Measurements from ENCODE around the gene CHD1L. TPM values are rescaled to one million over a fixed set of nuclear protein-coding genes. Genes with fewer than 3 reads are reported as not detected.
"Not testable (repeated sequence)": the region's sequence is repeated elsewhere in the genome, so short reads cannot be mapped to it uniquely, and the experiment has no call there.

The CHD1L gene
- total and polyA plus RNA-seq, 4 donors = 14.1 to 23.8 (median 21.1) TPM

DNA sequence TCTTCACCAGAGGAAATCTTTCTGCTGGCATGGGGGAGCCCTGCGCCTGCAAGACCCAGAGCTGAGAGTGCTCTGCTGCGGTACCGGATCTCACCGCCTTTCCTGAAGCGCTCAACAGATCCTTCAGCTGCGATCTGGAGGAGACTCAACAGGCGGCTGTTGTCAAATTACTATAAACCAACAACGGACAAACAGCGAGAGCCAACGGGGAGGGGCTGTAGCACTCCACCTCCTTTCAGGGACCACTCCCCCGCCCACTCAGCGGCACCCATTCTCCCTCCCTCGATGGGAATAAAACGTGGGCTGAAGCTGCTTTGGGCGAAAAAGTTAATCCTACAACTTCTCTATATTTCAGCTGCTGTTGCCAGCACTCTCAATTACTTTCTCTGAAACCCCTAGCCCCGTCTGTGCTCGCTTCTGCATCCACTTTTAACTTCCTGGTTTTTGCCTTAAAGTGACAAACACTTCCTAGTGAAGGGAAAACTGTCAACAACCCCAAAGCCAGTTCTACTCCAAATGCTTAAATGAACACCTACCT is 17.2 kb upstream of the CHD1L start, which contains the start of gene FMO5 (continued):
- TF ChIP-seq GABPA (IDR thresholded peaks at IDR 0.05 in 1 of 2, conservative IDR thresholded peaks at IDR 0.05 in 1 of 2) (peak in 1 of 2 donors; percentile 33), SP1 (IDR thresholded peaks at IDR 0.05) (no peak)

DNA sequence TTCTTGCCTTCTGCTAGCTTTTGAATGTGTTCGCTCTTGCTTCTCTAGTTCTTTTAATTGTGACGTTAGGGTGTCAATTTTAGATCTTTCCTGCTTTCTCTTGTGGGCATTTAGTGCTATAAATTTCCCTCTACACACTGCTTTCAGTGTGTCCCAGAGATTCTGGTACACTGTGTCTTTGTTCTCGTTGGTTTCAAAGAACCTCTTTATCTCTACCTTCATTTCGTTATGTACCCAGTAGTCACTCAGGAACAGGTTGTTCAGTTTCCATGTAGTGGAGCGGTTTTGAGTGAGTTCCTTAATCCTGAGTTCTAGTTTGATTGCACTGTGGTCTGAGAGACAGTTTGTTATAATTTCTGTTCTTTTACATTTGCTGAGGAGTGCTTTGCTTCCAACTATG is 11.5 kb upstream of the CHD1L start:
- not testable (repeated sequence) for H3K9ac ChIP-seq (ENCODE audit: low read depth in 1 of 2, low read length in 2 of 2); H3K4me3 ChIP-seq (ENCODE audit: low read depth in 1 of 3, low read length in 3 of 3); H3K36me3 ChIP-seq (ENCODE audit: control insufficient read depth in 4 of 4, insufficient read depth in 3 of 4, low read depth in 1 of 4, low read length in 3 of 4); DNase-seq (ENCODE audit: low spot score); H3K27ac ChIP-seq (ENCODE audit: low read depth in 1 of 2, low read length in 2 of 2); H3K27me3 ChIP-seq (ENCODE audit: control insufficient read depth in 4 of 4, insufficient read depth in 4 of 4, low read length in 3 of 4); H3K9me3 ChIP-seq (ENCODE audit: control insufficient read depth in 4 of 4, low read length in 3 of 4)
- peaks cover 1 to 22% (median 9%) of the 10 kb centered on the region in 4 donors for H3K4me1 ChIP-seq (ENCODE audit: control insufficient read depth in 4 of 4, insufficient read depth in 4 of 4, low read length in 3 of 4)
- 70% methylated on average over 5 of the region's 5 CpGs for WGBS

DNA sequence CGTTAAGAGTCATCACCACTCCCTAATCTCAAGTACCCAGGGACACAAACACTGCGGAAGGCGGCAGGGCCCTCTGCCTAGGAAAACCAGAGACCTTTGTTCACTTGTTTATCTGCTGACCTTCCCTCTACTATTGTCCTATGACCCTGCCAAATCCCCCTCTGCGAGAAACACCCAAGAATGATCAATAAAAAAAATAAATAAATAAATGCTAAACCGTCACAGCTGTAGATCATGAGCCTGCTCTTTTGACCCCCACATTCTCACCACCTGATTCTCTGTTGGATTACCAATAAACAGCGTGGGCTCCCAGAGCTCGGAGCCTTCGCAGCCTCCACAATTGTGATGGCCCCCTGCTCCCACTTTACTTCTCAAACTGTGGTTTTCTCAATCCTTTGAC is 8.6 kb upstream of the CHD1L start:
- H3K27ac ChIP-seq (ENCODE audit: low read depth in 1 of 2, low read length in 2 of 2) = peak overlapping the region; percentile 63 to 89

DNA sequence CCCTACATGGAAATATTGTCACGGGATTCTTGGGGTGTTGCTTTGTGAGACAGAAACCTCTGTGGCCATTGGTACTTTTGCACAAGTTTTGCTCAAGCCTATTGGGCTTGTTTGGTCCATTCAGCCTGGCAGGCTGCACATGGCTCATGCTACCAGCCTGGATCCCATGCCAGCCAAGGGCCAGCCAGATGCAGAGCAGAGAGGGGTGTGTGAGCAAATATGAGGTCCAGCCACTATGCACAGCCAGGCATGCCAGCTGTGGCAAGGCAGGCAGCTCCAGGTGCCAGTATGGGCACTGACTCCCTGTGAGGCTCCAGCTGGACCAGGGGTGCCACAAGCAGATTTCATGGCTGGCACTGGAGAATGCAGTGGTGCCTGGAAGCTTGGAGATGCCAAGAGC is 6.7 kb upstream of the CHD1L start:
- Histone ChIP-seq H3K9me3 (ENCODE audit: control insufficient read depth in 4 of 4, low read length in 3 of 4) (no peaks in the 10 kb centered on the region), H3K36me3 (ENCODE audit: control insufficient read depth in 4 of 4, insufficient read depth in 3 of 4, low read depth in 1 of 4, low read length in 3 of 4) (no peaks in the 10 kb centered on the region), H3K9ac (ENCODE audit: low read depth in 1 of 2, low read length in 2 of 2) (no peak overlapping the region), H3K4me1 (ENCODE audit: control insufficient read depth in 4 of 4, insufficient read depth in 4 of 4, low read length in 3 of 4) (peaks cover 16 to 57% (median 38%) of the 10 kb centered on the region in 4 donors), H3K27ac (ENCODE audit: low read depth in 1 of 2, low read length in 2 of 2) (peak overlapping the region; percentile 81 to 83), H3K4me3 (ENCODE audit: low read depth in 1 of 3, low read length in 3 of 3) (no peak overlapping the region), H3K27me3 (ENCODE audit: control insufficient read depth in 4 of 4, insufficient read depth in 4 of 4, low read length in 3 of 4) (no peaks in the 10 kb centered on the region)
- DNase-seq (ENCODE audit: low spot score) = no peak
- WGBS = 44% methylated on average over 1 of the region's 1 CpG
- TF ChIP-seq, protein P1, sequence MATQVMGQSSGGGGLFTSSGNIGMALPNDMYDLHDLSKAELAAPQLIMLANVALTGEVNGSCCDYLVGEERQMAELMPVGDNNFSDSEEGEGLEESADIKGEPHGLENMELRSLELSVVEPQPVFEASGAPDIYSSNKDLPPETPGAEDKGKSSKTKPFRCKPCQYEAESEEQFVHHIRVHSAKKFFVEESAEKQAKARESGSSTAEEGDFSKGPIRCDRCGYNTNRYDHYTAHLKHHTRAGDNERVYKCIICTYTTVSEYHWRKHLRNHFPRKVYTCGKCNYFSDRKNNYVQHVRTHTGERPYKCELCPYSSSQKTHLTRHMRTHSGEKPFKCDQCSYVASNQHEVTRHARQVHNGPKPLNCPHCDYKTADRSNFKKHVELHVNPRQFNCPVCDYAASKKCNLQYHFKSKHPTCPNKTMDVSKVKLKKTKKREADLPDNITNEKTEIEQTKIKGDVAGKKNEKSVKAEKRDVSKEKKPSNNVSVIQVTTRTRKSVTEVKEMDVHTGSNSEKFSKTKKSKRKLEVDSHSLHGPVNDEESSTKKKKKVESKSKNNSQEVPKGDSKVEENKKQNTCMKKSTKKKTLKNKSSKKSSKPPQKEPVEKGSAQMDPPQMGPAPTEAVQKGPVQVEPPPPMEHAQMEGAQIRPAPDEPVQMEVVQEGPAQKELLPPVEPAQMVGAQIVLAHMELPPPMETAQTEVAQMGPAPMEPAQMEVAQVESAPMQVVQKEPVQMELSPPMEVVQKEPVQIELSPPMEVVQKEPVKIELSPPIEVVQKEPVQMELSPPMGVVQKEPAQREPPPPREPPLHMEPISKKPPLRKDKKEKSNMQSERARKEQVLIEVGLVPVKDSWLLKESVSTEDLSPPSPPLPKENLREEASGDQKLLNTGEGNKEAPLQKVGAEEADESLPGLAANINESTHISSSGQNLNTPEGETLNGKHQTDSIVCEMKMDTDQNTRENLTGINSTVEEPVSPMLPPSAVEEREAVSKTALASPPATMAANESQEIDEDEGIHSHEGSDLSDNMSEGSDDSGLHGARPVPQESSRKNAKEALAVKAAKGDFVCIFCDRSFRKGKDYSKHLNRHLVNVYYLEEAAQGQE (IDR thresholded peaks at IDR 0.05) = peak; percentile 59
- TF ChIP-seq, protein P2, sequence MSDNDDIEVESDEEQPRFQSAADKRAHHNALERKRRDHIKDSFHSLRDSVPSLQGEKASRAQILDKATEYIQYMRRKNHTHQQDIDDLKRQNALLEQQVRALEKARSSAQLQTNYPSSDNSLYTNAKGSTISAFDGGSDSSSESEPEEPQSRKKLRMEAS (IDR thresholded peaks at IDR 0.05) = peak; percentile 68
- TF ChIP-seq RXRA (IDR thresholded peaks at IDR 0.05) = peak in 1 of 2 donors; percentile 46
- TF ChIP-seq JUND (IDR thresholded peaks at IDR 0.05) = peak in 1 of 2 donors; percentile 15
- no peak for TF ChIP-seq FOXA2 (IDR thresholded peaks at IDR 0.05)
- TF ChIP-seq, protein P3, sequence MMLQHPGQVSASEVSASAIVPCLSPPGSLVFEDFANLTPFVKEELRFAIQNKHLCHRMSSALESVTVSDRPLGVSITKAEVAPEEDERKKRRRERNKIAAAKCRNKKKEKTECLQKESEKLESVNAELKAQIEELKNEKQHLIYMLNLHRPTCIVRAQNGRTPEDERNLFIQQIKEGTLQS (IDR thresholded peaks at IDR 0.05) = no peak
- TF ChIP-seq SP1 (IDR thresholded peaks at IDR 0.05) = peak; percentile 51
- peak in 1 of 2 donors; percentile 26 for TF ChIP-seq RAD21 (IDR thresholded peaks at IDR 0.05)
- TF ChIP-seq HNF4A (conservative IDR thresholded peaks at IDR 0.05) = peak; percentile 6 to 37
- peak; percentile 80 for TF ChIP-seq YY1 (IDR thresholded peaks at IDR 0.05)

More for the DNA sequence above, 8.6 kb upstream of the CHD1L start:
- not testable (repeated sequence) for H3K4me3 ChIP-seq (ENCODE audit: low read depth in 1 of 3, low read length in 3 of 3); H3K27me3 ChIP-seq (ENCODE audit: control insufficient read depth in 4 of 4, insufficient read depth in 4 of 4, low read length in 3 of 4); DNase-seq (ENCODE audit: low spot score); H3K36me3 ChIP-seq (ENCODE audit: control insufficient read depth in 4 of 4, insufficient read depth in 3 of 4, low read depth in 1 of 4, low read length in 3 of 4); H3K9me3 ChIP-seq (ENCODE audit: control insufficient read depth in 4 of 4, low read length in 3 of 4)
- WGBS = 32% methylated on average over 8 of the region's 8 CpGs
- peak; percentile 27 for TF ChIP-seq YY1 (IDR thresholded peaks at IDR 0.05)
- TF ChIP-seq NR2F2 (IDR thresholded peaks at IDR 0.05) = peak; percentile 29
- peak; percentile 32 for TF ChIP-seq SP1 (IDR thresholded peaks at IDR 0.05)
- TF ChIP-seq RXRA (IDR thresholded peaks at IDR 0.05) = peak; percentile 29 to 59
- peak; percentile 33 to 60 for TF ChIP-seq HNF4A (conservative IDR thresholded peaks at IDR 0.05)
- Histone ChIP-seq H3K9ac (ENCODE audit: low read depth in 1 of 2, low read length in 2 of 2) (peak overlapping the region in 1 of 2 donors; percentile 2), H3K4me1 (ENCODE audit: control insufficient read depth in 4 of 4, insufficient read depth in 4 of 4, low read length in 3 of 4) (peaks cover 12 to 45% (median 32%) of the 10 kb centered on the region in 4 donors)

Measured in liver (tissue), 9 donors.